IPS DF 6.9 (cell line): ENCODE data around the gene ADGRV1.

Source experiments
- DNase-seq: peaks from one replicate; pipeline ENCODE4 v3.0.0-alpha.2; 2013; ENCODE audit warnings: low read depth, low spot score
- H3K27ac ChIP-seq: one replicate; pipeline ENCODE4 v1.5.1; 2013; ENCODE audit warnings: low read length, control low read depth
- H3K27me3 ChIP-seq: 2 replicates; pipeline ENCODE4 v1.6.1; 2013; ENCODE audit warnings: mild to moderate bottlenecking, low read length; ENCODE audit not compliant: control insufficient read depth, insufficient read depth
- H3K36me3 ChIP-seq: 2 replicates; pipeline ENCODE4 v1.6.1; 2013; ENCODE audit warnings: low read length; ENCODE audit not compliant: control insufficient read depth, insufficient read depth
- H3K4me1 ChIP-seq: 2 replicates; pipeline ENCODE4 v1.6.1; 2013; ENCODE audit warnings: low read length; ENCODE audit not compliant: control insufficient read depth, insufficient read depth
- H3K4me3 ChIP-seq: 2 replicates; pipeline ENCODE4 v1.5.1; 2013; ENCODE audit warnings: mild to moderate bottlenecking, low read length
- H3K9me3 ChIP-seq: 2 replicates; pipeline ENCODE4 v1.6.1; 2013; ENCODE audit warnings: low read length, inconsistent platforms; ENCODE audit not compliant: control insufficient read depth, insufficient read depth
- WGBS: extraction: QIAGEN DNeasy Blood & Tissue Kit; methylation state at CpG from one replicate; pipeline ENCODE4 v1.1.7; 2013; ENCODE audit warnings: mixed read lengths, missing lambda C conversion rate; ENCODE audit not compliant: insufficient read length, insufficient coverage; 5-methylcytosine and 5-hydroxymethylcytosine counted together

The ADGRV1 gene

DNA sequence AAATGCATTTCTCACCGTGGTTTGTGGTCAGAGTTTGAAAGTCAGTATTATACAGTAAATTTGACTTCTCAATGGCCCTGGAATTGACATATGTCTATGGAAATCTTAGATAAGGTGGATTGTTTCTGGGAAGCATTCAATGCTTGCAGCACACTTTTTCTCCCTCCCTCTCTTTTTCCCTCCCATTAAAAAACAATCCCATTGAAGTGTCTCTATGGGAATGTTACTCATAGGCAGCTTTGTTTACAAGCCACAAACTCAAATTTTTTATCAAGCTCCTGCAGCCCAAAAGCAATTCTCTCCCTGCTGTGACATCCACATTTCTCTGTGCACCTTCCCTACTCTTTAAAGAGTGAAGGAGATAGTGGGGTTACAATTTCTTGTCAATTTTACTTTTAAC, 532.4 kb downstream of the ADGRV1 start:
- no peak for DNase-seq
- no peak overlapping the region for H3K4me3 ChIP-seq
- no peaks in the 10 kb centered on the region; the same call in 1 of the 2 replicates for H3K36me3 ChIP-seq
- H3K27ac ChIP-seq, result no peak overlapping the region
- no peaks in the 10 kb centered on the region for H3K9me3 ChIP-seq
- no CpG with 5 or more reads among the region's 1 CpG for WGBS
- H3K27me3 ChIP-seq, result no peaks in the 10 kb centered on the region
- peaks cover 2% of the 10 kb centered on the region; the same call in 1 of the 2 replicates for H3K4me1 ChIP-seq

DNA sequence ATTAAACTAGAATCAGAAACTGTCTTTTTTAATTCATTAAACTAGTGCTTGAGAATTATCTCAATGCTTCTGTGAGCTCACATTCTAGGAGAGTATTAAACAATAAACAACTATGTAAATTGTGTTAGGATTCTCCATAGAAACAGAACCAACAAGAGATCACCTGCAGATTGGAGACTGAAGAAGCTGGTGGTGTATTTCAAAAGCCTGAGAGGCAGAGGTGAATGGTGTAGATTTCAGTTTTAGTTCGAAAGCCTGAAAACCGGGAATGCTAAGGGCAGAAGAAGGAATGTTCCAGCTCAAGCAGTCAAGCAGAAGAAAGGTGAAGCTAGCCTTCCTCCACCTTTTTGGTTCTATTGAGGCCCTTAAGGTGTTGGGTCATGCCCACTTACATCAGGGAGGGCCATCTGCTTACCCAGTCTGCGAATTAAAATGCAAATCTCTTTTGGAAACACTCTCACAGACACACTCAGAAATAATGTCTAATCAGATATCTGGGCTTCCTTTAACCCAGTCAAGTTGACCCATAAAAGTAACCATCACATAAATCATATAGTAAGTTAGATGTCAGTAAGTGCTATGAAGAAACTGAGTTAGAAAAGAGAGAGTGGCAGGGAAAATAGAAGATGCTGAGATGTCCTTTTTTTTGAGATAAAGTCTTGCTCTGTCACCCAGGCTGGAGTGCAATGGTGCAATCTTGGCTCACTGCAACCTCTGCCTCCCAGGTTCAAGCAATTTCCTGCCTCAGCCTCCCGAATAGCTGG, 533.1 kb downstream of the ADGRV1 start:
- WGBS, result no CpG with 5 or more reads among the region's 4 CpGs
- DNase-seq, result no peak
- Histone ChIP-seq H3K36me3 (no peaks in the 10 kb centered on the region; the same call in 1 of the 2 replicates), H3K9me3 (no peaks in the 10 kb centered on the region), H3K4me1 (peaks cover 2% of the 10 kb centered on the region; the same call in 1 of the 2 replicates), H3K4me3 (no peak overlapping the region), H3K27me3 (no peaks in the 10 kb centered on the region), H3K27ac (no peak overlapping the region)

DNA sequence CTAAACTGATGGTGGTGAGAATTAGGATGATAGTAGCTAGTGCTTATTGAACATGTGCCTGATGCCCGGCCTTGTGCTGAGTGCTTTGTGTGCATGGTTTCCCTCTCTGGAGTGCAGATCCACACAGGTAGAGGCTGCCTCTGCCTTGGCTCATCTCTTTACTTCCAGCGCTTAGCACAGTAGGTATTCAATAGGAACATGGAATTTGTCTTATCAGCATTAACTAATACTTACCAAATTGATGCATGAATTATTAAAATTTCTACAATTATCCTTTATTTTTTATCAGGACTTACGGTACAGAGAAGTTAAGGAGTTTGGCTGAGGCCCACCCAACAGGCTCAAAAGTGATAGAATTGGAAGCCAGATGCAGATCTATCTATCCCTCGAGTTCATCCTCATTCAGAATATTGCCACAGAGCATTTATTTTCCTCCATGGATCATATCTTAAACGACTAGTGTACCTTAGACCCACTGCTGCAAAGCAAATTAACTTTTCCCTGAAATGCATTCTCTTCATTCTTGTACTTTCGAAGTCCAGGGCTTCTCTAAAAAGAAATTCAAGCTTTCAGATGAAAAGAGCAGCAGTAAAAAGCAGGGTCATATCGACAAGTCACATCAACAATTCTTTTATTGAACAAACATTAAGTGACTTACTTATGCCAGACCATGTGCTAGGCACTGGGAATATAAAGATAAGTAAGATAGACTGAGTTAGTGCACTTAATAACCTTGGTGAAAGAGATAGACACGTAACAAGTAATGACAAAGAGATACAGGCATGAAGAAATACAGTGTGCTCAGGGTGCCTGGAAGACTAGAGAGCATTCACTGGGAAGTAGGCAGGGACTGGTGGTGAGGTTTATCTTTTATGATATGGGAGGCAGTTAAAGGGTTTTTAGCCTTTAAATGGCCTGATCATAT, 534.5 kb downstream of the ADGRV1 start:
- no CpG with 5 or more reads among the region's 8 CpGs for WGBS
- no peaks in the 10 kb centered on the region; the same call in 1 of the 2 replicates for H3K36me3 ChIP-seq

DNA sequence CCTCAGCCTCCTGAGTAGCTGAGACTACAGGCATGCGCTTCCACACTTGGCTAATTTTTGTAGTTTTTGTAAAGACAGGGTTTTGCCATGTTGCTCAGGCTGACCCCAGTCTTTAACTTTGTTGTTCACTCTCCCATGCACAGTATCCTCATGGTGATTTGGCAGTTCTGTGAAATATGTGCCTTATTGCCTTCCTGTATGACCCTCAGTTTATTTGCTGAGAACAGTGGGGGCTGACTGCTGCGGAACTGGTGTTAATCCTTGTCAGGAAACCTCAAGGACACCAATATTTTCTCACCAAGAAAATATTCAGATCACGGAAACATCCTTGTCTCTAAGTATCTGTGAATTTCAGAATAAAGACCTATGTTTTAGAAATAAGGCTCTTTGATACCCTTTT, 536.7 kb downstream of the ADGRV1 start:
- H3K36me3 ChIP-seq, result no peaks in the 10 kb centered on the region; the same call in 1 of the 2 replicates
- H3K4me3 ChIP-seq, result no peak overlapping the region
- H3K9me3 ChIP-seq, result no peaks in the 10 kb centered on the region
- no CpG with 5 or more reads among the region's 3 CpGs for WGBS
- DNase-seq, result no peak
- H3K27ac ChIP-seq, result no peak overlapping the region
- no peaks in the 10 kb centered on the region for H3K27me3 ChIP-seq
- H3K4me1 ChIP-seq, result peaks cover 3% of the 10 kb centered on the region

More for the DNA sequence above, 534.5 kb downstream of the ADGRV1 start:
- Histone ChIP-seq H3K4me3 (no peak overlapping the region), H3K27me3 (no peaks in the 10 kb centered on the region), H3K9me3 (no peaks in the 10 kb centered on the region), H3K27ac (no peak overlapping the region), H3K4me1 (peaks cover 2% of the 10 kb centered on the region; the same call in 1 of the 2 replicates)
- DNase-seq, result no peak

DNA sequence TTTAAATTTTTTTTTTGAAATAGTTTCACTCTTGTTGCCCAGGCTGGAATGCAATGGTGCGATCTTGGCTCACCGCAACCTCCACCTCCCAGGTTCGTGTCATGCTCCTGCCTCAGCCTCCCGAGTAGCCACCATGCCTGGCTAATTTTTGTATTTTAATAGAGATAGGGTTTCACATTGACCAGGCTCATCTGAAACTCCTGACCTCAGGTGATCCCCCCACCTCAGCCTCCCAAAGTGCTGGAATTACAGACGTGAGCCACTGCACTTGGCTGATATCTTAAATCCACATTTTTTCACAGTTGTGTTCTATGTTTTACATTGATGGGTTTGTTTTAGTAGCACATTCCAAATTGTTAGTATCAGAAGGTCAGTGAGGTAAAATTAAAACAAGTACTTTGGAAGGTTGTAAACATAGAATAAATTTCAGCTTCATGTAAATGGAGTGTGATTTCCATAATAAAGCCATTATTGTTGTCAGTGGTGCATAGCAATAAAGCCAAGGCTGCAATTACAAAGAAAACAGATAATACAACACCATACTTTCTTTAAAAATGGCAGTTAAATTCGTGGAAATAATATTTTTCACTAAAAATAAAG, 537.3 kb downstream of the ADGRV1 start:
- no CpG with 5 or more reads among the region's 6 CpGs for WGBS
- no peak overlapping the region for H3K4me3 ChIP-seq
- no peak for DNase-seq

DNA sequence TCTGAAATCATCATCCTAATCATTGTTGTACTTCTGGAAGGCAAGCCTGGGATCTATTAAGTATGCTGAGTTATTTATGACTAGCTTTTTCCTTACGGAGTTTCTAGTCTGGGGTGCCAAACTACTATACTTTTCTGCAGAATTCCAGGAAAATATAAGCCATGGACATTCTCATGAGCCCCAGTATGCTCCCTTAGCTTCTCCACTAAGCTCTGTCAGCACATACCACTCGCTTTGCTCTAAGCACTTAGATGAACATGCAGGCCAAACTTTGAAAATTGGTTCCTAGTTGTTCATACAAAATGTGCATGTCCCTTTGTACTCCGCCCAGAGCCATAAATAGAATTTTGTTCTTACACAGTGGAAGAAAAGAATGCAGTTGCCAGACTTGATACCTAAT, 539.9 kb downstream of the ADGRV1 start:
- Histone ChIP-seq H3K4me3 (no peak overlapping the region), H3K36me3 (no peaks in the 10 kb centered on the region), H3K27me3 (no peaks in the 10 kb centered on the region), H3K4me1 (peaks cover 5% of the 10 kb centered on the region; the same call in 1 of the 2 replicates), H3K9me3 (no peaks in the 10 kb centered on the region), H3K27ac (no peak overlapping the region)
- no CpG with 5 or more reads among the region's 3 CpGs for WGBS
- DNase-seq, result no peak

More for the DNA sequence above, 537.3 kb downstream of the ADGRV1 start:
- Histone ChIP-seq H3K27ac (no peak overlapping the region), H3K27me3 (no peaks in the 10 kb centered on the region), H3K4me1 (peaks cover 3% of the 10 kb centered on the region), H3K9me3 (no peaks in the 10 kb centered on the region), H3K36me3 (no peaks in the 10 kb centered on the region)

DNA sequence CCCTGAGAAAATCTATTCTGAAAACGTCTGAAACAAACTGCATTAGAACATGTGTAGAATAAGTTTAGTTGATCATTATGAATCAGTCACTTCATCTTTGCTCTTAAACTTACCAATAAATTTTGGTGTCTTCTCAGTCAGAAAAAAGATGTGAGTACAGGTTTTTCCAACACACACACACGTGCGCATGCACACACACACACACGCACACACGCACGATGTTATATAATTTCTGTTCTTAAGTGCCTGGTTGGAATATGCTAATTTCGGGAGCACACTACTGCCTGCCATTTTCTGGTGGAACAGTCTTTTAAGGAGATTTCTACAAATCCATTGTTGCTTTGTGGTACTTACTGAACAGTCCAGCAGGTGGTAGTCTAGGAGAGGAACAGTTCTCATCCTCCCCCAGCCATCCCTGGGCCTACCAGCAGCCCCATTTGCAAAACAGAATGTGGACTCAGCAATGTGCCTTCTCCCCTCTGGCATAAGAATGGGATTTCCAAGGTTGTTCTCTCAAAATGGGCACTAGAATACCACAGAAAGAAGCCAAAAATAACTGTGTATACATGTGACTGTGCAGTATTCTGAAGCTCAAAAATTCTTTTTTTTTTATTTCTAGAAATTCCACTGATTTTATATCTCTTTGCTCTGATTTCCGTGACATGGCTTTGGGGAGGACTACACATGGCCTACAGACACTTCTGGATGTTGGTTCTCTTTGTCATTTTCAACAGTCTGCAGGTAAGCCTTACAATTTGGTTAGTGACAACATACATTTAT, 543.2 kb downstream of the ADGRV1 start:
- Histone ChIP-seq H3K27me3 (no peaks in the 10 kb centered on the region), H3K4me1 (peaks cover 3% of the 10 kb centered on the region; the same call in 1 of the 2 replicates), H3K27ac (no peak overlapping the region), H3K36me3 (no peaks in the 10 kb centered on the region), H3K4me3 (no peak overlapping the region), H3K9me3 (no peaks in the 10 kb centered on the region)
- peak; percentile 33 for DNase-seq
- whole genome bisulfite sequencing, result no CpG with 5 or more reads among the region's 8 CpGs

DNA sequence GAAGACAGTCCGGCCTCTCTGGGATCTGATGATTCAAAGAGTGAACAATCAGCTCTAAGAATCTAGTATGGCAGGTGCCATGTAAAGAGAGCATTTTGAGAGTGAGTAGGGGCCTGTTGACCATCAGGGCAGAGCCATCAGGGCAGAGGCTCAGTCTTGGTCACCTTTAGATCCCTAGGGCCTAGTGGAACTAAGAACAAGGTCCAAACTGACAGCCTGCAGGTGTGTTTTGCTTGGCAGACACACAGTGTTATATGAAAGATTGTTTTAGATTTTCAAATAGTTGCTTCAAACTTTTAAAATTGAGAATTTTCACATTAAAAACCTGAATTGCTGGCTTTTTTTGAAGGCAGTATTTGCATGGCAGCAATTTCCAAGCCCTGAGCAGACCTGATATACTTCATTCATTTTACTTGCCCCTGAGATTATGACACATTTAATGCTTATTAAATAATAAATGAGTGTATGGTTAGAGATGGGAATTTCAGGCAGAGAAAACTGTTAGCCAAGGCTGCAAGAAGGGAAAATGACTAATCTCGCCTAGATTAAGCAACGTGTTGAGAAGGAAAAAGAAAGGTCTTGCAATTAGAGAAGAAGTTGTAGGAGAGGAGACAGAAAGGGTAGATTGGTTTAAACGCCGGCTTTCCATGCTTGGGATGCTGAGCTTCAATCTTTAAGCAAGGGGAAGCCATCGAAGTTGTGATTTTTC, 544.9 kb downstream of the ADGRV1 start:
- H3K36me3 ChIP-seq, result no peaks in the 10 kb centered on the region
- H3K9me3 ChIP-seq, result no peaks in the 10 kb centered on the region
- no peak overlapping the region for H3K27ac ChIP-seq
- no peak for DNase-seq
- no peak overlapping the region for H3K4me3 ChIP-seq
- WGBS, result no CpG with 5 or more reads among the region's 6 CpGs
- H3K4me1 ChIP-seq, result peaks cover 3% of the 10 kb centered on the region; the same call in 1 of the 2 replicates
- H3K27me3 ChIP-seq, result no peaks in the 10 kb centered on the region

DNA sequence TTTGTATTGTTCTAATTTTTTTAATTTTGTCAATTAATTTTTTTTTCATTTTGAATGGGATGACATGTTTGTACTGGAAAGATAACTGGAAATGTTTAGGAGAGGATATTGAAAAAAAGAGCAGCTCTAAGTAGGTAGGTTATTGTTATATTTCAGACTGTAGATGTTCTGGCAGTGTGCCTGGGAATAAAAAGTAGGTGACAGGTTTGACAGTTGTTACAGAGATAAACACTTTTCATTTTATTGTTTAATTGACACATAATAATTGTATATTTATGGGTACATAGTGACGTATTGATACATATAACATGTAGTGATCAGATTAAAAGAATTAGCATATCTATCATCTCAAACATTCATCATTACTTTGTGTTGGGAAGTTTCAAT, 545.5 kb downstream of the ADGRV1 start:
- WGBS, result no CpG with 5 or more reads among the region's 1 CpG

More for the DNA sequence above, 545.5 kb downstream of the ADGRV1 start:
- Histone ChIP-seq H3K27ac (no peak overlapping the region), H3K4me1 (peaks cover 3% of the 10 kb centered on the region; the same call in 1 of the 2 replicates), H3K36me3 (no peaks in the 10 kb centered on the region), H3K9me3 (no peaks in the 10 kb centered on the region), H3K27me3 (no peaks in the 10 kb centered on the region), H3K4me3 (no peak overlapping the region)
- DNase-seq, result no peak
